ENCODE data around the gene KRT28. TPM values are rescaled to one million over a fixed set of nuclear protein-coding genes. Genes with fewer than 3 reads are reported as not detected.

KRT28 gene
- total RNA-seq, 1 donor from 2014 or later, result not detected

- Histone ChIP-seq H3K4me3 (no peak overlapping the region), H3K9me3 (no peaks in the 10 kb centered on the region), H3K4me1 (no peaks in the 10 kb centered on the region), H3K27me3 (peaks cover 1% of the 10 kb centered on the region), H3K27ac (no peak overlapping the region), H3K36me3 (no peaks in the 10 kb centered on the region)
- intact Hi-C loops (cut with DNase I), result no loop called here
- DNase-seq (no peak), ATAC-seq (peak; percentile 45)
- peak; percentile 75 for TF ChIP-seq CTCF (IDR thresholded peaks at IDR 0.05)
Observed at GRCh38 chr17:40791787-40792436, 7.8 kb downstream of the KRT28 start.

- no peak for DNase-seq
- Histone ChIP-seq H3K9me3 (no peaks in the 10 kb centered on the region), H3K27me3 (no peaks in the 10 kb centered on the region), H3K27ac (no peak overlapping the region), H3K36me3 (no peaks in the 10 kb centered on the region), H3K4me1 (no peaks in the 10 kb centered on the region), H3K4me3 (no peak overlapping the region)
- intact Hi-C loops (cut with DNase I), result no loop called here
- no peak for TF ChIP-seq CTCF (IDR thresholded peaks at IDR 0.05)
- no peak for ATAC-seq
Observed at GRCh38 chr17:40791111-40791510, 8.6 kb downstream of the KRT28 start.

- no peaks in the 10 kb centered on the region for H3K36me3 ChIP-seq
- peaks cover 11% of the 10 kb centered on the region for H3K27me3 ChIP-seq
- no peaks in the 10 kb centered on the region for H3K9me3 ChIP-seq
- no peak within 1 kb of the TSS for H3K4me3 ChIP-seq
- ATAC-seq (no peak), DNase-seq (no peak)
- no peaks in the 10 kb centered on the region for H3K4me1 ChIP-seq
- intact Hi-C loops (cut with DNase I), result loop anchor here (5.0 kb wide), 1 partner anchor 150 kb away; no protein-coding TSS in a partner anchor
- H3K27ac ChIP-seq, result no peak within 1 kb of the TSS
- TF ChIP-seq CTCF (IDR thresholded peaks at IDR 0.05), result no peak
Observed at GRCh38 chr17:40782450-40782849, 17.3 kb downstream of the KRT28 start, which contains the start of gene KRT27. Gene KRT27, minus strand, starts transcription at chr17:40782550. Its CDS starts 57 bp downstream, at chr17:40782493.

GRCh38 chr17:40779181-40779909 is 20.4 kb downstream of the KRT28 start:
- H3K9me3 ChIP-seq, result no peaks in the 10 kb centered on the region
- H3K4me1 ChIP-seq, result no peaks in the 10 kb centered on the region
- H3K27me3 ChIP-seq, result peaks cover 11% of the 10 kb centered on the region
- DNase-seq, result peak; percentile 84
- H3K36me3 ChIP-seq, result no peaks in the 10 kb centered on the region
- ATAC-seq, result peak; percentile 95
- no peak for TF ChIP-seq CTCF (IDR thresholded peaks at IDR 0.05)
- peak overlapping the region; percentile 36 for H3K4me3 ChIP-seq
- intact Hi-C loops (cut with DNase I), result no loop called here
- H3K27ac ChIP-seq, result peak overlapping the region; percentile 34

- Histone ChIP-seq H3K9me3 (no peaks in the 10 kb centered on the region), H3K36me3 (no peaks in the 10 kb centered on the region), H3K27me3 (peaks cover 11% of the 10 kb centered on the region), H3K4me1 (no peaks in the 10 kb centered on the region), H3K27ac (no peak overlapping the region), H3K4me3 (no peak overlapping the region)
- intact Hi-C loops (cut with DNase I), result no loop called here
- TF ChIP-seq CTCF (IDR thresholded peaks at IDR 0.05), result no peak
- peak; percentile 45 for ATAC-seq
- DNase-seq, result no peak
Observed at GRCh38 chr17:40778461-40778860, 21.3 kb downstream of the KRT28 start.
